Stomach (tissue), 4 donors: ENCODE measurements around the gene ZNF316.

ENCODE experiments used
- CTCF ChIP-seq, 7 experiments: fragments of 450-650 bp in 4 of 7; fragments of 200-600 bp in 3 of 7; sonication (generic) in 3 of 7; IDR thresholded peaks; one replicate each; pipeline ENCODE4 v1.5.1; 2016 to 2019; ENCODE audit warnings: antibody characterized with exemption in 7 of 7, control low read depth in 2 of 7, mild to moderate bottlenecking in 1 of 7
- POLR2A ChIP-seq, 4 donors: fragments of 450-650 bp; IDR thresholded peaks; one replicate each; pipeline ENCODE4 v1.6.1; 2016; ENCODE audit warnings: antibody characterized with exemption in 4 of 4, control low read depth in 2 of 4, mild to moderate bottlenecking in 1 of 4, moderate library complexity in 1 of 4

- TF ChIP-seq CTCF (IDR thresholded peaks at IDR 0.05) (no peak), POLR2A (IDR thresholded peaks at IDR 0.05) (no peak)
Measured at GRCh38 chr7:6639032-6639431, 1.9 kb downstream of the ZNF316 start.
